Measurements from ENCODE around the gene ETV5.

The ETV5 gene

DNA sequence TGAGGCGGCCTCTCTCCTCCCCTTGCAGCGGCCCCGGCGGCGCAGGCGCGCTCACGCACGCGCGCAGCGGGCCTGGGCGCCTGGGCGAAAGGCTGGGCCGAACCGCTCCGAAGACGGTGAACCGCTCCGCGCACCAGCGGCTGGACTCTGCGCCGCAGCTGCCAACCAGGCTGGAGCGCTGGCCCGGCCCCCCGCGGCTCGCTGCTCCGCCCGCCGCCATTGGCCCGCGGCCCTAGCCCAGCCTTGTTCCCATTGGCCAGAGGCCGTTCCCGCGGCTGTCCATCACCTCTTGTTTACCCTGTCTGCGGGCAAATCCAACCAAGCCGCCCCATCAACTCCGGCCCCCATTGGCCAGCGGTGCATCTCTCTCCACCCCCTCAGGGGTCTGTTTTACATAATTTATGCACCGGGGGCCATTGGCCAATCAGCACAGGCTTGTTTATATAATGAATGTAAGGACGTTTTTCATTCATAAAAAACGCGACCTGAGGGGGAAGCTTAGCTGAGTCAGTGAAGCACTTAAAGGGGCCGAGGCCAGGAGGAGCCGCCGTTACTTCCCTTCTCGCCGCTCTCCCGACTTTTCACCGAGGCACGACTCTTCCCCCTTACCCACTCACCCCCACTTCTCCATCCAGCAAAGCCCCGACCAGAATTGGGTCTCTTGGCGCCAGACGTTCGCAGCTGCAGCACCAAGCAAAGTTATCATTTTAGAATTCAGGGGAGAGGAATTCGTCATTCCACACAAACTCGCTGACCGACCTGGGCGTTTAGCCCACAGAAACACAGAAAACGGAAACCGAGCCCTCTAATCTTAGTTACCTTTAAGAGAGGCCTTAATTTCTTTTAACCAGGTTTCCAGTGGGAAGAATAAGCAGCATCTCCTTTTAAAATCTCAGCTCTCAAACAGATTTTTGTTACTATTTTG lies at the start of gene ETV5:
ETV5 (minus strand) TSS at position 149 of the 925 bp plus-strand sequence. CDS start 3,221 bp downstream, outside the sequence.
- DNase-seq = peak; percentile 81 to 85

DNA sequence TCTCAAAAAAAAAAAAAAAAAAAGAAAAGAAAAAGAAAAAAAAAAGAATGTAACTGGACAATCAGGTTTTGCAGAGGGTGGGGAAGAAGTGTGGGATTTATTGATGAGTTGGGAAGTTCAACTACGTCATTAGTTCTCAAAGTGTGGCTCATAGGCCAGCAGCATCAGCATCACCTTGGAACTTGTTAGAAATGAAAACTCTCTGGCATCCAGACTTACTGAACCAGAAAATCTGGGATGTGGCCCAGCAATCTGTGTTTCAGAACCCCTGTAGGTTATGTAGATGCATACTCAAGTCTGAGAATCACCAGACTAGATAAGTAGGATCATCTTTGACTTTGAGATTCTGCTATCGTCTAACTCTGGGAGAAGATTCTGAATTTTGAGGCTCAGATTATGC lies 45.8 kb upstream of the ETV5 start:
- no peak for DNase-seq

DNA sequence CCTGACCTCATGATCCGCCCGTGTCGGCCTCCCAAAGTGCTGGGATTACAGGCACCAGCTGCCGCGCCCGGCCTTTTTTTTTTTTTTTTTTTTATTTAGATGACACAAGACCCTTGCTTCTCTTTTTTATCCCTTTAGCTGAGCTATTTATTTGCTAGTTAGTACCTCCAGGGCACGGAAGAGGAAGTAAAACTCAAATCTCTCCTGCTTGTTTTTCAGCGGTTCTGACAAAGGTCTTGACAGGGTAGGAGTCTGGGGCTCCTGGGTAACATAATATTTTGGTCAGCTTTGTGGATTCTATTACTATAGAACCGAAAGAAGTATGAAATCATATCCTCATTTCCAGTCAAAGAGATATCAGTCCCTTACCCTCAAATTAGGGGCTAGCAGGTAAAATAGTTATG lies 44.0 kb upstream of the ETV5 start:
- no peak for DNase-seq

DNA sequence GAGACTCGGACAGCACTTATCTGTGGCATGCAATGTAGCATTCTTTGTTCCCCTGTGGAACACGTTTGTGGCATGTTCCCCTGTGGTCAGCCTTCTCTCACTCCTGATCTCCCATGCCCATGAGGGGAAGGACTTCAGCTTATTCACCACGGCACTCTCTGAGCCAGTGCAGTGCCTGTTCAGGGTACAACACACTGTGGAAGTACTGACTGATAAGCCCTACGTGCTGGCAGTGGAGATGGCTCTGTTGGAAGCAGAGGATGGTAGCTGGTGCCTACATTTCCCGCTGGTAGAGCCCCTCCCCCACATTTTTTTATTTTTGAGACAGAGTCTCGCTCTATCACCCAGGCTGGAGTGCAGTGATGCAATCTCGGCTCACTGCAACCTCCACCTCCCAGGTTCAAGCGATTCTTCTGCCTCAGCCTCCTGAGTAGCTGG lies 43.5 kb upstream of the ETV5 start:
- no peak for DNase-seq

DNA sequence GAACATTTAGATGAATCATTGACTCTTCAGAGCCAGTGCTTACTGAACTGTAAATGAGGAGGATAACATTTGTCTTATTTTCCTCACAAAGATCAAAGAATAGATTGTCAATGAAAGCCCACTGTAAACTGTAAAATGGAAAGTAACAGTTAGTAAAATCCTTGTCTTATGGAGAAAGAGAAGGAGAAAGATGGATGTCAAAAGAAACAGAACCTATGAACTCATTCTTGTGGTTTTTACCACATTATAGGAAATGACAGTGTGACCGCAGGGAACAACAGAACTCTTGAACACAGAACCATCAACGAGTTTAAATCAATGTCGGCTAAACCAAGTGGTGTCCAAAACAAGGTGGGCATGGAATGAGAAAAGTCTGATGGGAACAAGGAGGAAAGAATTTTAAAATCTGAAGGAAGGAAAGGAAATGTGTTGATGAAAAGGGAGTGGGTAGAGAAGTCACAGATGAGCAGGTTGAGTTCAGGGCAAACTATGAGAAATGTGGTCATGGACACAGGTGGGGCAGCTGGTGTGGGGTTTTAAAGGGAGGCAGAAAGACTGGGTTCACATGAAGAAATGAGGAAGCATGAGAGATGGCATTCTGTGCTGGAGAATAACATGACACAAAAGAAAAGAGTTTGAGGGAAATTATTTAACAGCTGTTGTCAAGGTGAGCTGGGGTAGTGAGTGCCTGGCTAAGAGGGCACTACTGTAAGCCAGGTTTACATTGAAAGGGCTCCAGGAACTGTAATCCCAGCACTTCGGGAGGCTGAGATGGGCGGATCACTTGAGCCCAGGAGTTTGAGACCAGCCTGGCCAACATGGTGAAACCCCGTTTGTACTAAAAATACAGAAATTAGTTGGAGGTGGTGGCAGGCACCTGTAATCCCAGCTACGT lies 42.4 kb upstream of the ETV5 start:
- DNase-seq = no peak

DNA sequence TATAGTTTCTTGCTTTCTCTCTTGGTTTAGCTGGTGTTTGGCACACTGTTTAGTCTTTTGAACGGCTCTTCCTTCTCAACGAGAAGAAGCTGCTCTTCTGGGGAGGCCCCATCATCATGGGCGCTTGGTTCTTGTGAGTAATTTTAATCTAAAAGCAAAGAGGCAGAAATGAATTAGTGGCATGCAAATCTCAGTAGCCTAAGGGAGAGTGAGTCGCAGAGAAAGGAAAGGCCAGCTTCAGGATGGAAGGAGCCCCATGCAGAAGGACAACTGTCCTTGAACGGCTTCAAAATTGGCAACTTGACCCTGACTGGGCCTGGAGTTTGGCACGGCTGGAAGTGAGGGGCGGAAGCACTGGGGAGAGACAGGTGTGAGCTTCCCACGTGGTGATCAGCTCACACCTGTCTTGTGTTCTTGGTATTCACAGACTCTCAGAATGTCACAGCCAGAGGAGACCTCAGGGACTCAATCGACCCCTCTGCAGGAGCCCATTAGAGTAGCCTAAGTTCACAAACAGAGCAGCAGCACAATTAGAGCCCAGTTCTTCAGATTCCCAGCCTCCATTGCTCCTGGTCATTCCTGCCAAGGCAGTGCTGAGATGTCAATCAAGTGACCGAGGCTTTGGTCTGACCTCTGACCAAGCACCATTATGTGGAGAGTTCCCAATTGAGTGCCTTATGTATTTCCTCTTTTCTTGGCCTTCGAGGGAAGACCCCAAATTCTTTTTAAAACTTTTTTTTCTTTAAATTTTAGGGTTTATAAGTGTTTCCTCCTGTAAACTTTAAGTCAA lies 41.3 kb upstream of the ETV5 start:
- no peak for DNase-seq

DNA sequence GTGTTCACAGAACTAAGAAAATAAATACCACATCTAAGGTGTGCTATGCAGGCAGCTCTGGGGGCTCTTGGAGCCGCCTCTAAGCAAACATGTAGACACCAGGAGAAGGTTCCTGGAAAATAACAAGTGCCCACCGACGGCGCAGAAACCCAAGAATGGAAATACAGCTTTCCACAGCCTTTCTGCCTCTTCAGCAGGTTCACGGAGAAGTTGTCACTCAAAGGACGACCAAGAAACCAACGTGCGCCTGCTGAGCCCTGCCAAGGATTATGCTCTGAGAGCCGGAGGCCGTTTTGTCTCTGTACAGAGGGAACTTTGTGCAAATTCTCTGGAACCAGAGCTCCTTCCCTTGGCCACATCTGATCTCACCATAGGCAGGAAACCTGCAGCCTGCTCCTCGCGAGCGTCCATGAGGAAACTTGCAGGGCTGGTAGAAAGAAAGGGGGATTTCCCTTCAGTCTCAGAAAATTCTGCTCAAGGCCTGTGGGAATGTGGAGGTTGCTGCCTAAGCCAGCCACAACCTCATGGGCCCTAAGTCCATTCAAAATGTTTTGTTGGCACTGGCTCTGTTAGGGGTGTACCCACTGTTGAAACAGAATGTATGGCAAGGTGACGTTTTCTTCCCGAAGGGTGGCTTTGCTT lies 40.6 kb upstream of the ETV5 start:
- DNase-seq = no peak

DNA sequence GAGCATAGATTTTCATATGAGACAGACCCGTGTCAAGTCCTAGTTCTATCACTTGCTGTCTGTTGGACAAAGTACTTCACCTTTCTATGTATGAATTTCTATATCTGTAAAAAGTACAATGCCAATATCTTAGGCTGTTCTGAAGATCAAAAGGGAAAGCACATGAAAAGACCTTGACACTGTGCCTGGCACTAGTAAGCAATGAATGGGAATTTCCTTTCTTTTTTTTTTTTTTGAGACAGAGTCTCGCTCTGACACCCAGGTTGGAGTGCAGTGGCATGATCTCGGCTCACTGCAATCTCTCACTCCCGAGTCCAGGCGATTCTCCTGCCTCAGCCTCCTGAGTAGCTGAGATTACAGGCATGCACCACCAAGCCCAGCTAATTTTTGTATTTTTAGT lies 35.4 kb upstream of the ETV5 start:
- no peak for DNase-seq

DNA sequence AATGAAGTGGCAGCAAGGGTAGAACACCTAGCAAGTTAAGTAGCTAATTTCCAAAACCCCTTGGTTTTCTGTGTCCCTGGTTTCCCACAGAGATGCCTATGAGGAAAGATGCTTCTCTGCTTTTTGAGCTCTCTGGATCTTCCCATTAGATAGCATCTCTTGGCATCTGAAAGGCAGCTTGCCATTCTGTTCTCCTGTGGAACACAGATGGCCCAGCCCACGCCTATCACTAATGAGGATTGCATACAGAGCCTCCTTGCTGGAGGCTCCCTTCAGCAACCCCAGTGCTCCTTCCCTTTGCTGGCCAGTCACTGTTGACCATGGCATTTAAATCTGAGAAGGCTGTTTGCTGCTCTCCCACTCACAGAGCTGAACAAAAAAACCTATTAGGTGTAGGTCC lies 34.4 kb upstream of the ETV5 start:
- no peak for DNase-seq

DNA sequence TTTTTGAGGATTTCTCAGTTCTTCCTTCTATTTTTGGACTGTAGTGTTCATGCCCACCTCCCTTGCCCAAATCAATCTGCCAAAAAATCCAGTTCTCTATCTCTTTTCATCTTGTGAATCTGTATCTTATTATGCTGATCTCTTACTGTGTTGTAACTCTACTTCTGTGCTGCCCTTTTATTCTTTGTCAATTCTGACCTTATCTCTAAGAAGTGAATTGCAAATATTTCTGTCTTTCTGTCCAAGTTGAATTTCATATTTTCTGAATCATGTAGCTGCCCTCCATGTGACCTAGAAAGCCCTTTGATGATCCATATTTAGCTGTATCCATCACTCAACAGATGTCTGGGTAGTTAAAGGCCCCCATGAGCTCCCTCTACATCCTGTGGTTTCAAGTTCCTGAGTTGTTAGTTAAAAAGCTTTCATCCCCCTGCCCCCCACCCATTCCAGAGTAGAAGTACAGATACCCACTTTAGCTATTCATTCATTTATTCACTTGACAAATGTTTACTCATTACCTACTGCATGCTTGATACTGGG lies 33.6 kb upstream of the ETV5 start:
- no peak for DNase-seq

DNA sequence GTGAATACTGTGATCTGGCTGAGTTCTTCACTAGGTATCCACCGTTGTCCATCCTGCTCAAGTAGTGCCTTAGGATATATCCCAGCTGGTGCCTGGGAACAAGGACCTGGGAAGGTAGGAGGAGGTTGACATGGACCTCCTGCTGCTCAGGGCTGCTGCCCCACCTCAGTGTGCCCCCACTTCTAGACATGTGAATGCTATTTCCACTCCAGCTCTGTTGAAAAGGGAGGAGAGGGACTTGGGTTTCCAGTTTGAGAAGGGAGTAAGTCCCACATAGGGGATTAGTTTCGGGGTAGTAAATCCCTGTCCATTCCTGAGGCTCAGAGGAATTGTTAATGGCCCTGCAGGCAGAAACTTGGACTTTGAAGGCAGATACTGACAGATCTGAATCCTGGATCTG lies 32.9 kb upstream of the ETV5 start:
- no peak for DNase-seq

DNA sequence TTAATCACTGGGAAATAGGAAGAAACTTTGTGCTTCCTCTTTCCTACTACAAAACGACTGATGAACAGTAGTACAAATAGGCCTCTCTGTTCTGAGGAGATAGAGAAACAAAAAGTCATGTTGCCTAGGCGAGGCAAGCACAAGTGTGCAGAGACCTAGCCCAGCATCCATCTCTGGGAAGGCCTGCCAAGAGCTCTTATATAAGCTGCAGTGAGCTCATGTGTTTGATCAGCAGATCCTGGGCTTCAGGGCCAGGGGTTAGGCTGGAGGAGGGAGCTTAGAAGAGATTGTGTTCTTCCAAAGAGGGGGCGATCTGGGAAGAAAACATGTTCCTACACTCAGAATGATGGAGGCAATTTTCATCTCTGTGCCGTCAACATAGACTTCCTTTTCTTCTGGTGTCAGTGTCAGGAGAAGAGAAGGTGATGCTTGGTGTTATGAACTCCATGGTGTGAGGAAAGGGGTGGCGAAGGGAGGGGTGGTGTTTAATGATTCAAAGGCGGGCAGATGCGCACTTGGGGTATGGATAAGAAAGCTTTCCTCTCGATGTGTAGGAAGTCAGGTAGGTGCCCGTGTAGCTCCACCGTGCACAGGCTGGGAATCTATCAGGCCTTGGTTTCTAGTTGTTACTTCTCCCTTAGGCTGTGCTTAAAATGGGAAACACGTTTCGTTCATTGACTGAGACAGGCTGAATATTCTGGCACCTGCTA lies 29.5 kb upstream of the ETV5 start:
- DNase-seq = no peak

DNA sequence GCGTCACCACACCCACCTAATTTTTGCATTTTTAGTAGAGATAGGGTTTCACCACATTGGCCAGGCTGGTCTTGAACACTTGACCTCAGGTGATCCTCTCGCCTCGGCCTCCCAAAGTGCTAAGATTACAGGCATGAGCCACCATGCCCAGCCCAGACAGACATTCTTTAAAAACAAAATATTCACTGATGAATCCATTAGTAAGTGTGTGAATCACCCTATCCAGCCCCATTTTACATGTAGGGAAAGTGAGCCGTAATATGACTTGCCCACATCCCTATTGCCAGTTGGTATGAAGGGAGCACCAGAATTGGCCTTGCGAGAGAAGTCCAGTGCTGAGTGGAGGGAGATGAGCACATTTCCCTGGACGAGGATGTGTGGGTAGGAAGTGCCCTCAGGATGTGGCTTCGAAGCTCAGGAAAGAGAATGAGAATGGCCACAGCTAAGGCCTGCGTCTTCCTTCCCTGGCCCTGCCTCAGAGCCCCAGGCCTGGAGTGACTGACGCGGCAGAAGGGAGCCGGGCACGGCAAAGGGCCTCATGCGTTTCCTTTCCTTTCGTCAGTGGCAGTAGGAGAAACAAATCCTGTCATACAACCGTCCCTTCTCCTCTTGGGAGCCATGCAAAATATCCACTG lies 28.3 kb upstream of the ETV5 start:
- no peak for DNase-seq

DNA sequence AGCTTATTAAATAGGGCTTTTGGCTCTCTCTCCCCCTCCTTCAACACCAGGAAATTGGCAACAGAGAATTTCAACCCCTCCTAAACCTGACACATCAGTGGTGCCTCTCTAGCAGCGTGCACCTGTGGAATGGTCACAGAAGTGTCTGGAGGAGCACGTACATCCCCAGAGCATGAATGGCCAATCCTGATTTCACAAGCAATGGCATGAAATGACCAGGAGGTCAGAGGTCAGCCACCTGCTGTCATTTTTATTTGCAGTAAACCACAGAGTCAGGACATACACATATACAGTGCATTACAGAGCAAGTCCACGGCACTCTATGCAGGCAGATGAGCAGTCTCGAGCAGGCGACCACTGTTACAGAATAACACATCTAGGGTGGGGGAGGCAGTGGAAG lies 25.1 kb upstream of the ETV5 start:
- no peak for DNase-seq

DNA sequence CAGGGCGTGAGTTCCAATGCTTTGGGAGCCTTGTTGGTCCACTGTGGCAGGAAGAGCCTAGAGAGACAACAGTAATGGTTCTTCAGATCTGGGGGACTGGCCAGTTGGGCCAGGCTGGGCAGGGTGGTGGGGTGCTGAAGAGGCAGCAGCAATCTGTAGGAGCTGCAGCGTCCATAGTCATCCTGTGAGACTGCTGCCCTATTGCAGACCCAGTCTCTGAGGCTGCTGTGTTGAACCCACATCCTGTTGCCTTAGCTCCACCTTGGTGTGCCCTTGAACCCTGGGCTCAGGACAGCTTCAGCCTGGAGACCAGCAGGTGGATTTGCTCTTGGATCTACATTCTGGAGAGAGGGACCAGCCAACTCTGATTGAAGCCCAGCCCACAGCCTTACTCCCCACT lies 23.6 kb upstream of the ETV5 start:
- DNase-seq = no peak

DNA sequence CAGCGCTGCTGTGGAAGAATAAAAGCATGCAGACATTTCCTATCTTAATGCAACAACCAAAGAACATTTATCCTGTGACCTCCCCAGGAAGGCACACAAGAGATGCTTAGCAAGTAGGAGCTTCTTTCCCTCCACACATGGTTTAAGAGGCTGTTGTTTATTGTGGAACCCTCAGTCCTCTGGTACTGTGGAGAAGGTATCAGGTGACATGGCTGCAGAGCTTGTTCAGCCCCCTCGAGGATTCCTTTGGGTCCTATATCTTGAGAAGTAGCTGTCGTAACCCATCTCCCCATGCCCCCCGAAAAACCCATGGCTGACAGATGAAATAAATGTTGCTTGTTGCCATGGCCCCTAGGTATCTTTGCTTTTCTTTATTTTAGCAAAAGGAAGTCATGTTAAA lies 20.3 kb upstream of the ETV5 start:
- no peak for DNase-seq

DNA sequence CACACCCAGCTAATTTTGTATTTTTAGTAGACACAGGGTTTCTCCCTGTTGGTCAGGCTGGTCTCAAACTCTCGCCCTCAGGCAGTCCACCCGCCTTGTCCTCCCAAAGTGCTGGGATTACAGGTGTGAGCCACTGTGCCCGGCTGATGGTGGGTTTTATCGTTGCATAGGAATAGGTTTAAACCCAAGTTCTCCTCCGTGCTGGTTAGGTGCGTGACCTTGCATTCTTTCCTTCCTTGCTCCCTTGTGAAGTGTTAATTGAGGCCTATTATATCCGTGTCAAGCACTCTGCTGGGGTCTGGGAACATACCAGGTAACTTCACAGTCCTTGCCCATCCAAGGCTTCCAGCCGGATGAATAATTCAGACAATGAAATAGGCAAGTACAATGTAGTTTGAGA lies 19.3 kb upstream of the ETV5 start:
- DNase-seq = no peak

DNA sequence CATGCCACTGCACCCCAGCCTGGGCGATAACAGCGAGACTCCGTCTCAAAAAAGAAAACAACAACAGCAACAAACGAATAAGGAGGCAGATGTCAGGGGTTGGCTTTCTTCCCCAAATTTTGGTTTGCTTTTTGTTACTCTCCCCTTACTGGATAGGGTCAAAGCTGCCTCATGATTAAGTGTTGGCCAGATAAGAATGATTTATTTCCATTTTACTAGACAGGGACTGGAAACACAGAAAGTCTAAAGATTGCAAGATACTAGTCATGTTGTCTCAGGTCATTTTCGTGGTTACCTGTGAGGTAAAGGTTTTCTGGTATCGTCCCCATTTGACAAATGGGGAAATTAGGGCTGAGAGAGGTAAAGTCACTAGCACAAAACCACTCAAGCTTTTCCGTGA lies 18.6 kb upstream of the ETV5 start:
- DNase-seq = no peak

DNA sequence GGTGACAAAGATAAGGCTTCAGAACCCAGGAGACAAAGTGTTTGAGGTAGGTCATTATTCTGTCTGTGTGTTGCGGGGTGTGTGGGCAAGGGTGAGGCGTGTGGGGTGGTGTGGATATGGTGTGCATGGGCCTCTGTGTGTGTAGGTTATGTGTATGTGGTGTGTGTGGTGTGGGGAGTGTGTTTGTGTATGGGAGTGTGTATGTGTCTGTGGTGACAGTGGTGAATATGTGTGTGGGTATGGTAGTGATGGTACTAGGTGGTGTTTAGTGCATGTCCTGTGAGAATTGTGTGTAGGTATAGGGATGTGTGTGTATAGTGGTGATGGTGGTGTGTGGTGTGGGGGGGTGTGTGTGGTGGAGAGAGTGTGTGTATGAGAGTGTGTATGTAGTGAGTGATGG lies 16.2 kb upstream of the ETV5 start:
- no peak for DNase-seq

DNA sequence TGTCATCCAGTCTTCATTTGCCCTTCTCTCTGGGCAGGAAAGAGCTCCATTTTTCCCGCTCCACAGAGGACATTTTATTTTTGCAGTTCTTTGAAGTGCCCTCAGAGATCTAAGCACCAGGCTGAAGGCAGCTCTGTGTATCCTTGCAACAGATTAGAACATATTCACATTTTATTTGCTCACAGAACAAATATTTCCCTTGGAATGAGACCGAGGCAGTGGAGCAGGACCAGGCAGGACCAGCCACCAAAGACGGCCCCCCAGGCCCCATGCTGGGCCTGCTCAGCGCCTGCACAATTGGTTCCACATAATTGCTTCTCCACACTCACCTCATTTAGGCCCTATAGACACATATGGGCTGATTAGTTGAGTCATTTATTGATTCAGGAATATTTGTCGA lies 15.7 kb upstream of the ETV5 start:
- no peak for DNase-seq

DNA sequence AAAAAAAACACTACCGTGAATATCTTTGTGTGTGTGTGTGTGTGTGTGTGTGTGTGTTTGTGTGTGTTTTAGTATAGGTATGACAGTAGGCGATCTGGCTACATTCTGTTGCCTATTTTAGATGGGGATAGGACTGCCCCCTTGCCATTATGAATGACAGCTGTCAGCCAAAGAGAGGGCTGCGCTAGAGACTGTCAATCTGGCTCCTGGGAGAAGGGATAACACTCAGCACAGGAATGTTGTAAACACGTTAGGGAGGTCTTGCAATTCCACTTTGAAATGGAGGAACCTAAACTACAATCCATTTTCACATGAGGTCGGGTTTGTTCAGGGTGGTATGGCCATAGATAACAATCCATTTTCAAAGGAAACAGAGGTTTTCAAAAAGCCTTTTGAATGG lies 14.1 kb upstream of the ETV5 start:
- no peak for DNase-seq

Data from activated CD4-positive, alpha-beta T cell treated with anti-CD3 and anti-CD28 coated beads, Interleukin-2, amount 50 U/mL, for 4 hours (primary cell).